Adrenal gland (tissue), 5 donors: ENCODE data around the gene ZNF236.

Experiments
- POLR2A ChIP-seq, 2 donors: fragments of 450-650 bp; IDR thresholded peaks; one replicate each; pipeline ENCODE4 v1.6.1; 2017; ENCODE audit warnings: antibody characterized with exemption in 2 of 2, mild to moderate bottlenecking in 2 of 2, moderate library complexity in 1 of 2
- TF ChIP-seq, protein P1 (sequence below), 6 experiments: fragments of 450-650 bp in 4 of 6; fragments of 200-600 bp in 2 of 6; sonication (generic) in 1 of 6; IDR thresholded peaks; 1 replicate in 5 of 6; 2 replicates in 1 of 6; pipeline versions ENCODE4 v1.5.1 to v1.8.0; 2016 to 2021; ENCODE audit warnings: antibody characterized with exemption in 6 of 6, mild to moderate bottlenecking in 2 of 6, moderate library complexity in 1 of 6
- donor health status: DM: no; HTN: no; CAD: no.

DNA sequence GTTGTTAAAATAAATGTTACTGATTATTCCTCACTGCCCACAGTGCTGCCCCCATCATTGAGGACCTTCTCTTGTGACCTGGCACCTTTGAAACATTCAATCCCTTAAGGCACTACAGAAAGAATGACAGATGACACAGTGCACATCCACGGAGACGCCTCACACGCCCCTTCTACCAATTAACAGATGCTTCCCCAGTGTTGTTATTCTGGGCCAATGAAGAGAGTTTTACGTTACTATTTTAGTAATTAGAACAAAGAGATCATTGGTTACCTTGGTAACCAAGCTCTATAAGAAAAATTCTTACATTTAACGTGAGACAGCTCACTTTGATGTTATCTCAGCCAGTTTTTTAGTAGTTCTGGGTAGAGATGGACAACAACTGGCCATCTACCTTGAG, 152.0 kb downstream of the ZNF236 start:
- TF ChIP-seq, protein P1, sequence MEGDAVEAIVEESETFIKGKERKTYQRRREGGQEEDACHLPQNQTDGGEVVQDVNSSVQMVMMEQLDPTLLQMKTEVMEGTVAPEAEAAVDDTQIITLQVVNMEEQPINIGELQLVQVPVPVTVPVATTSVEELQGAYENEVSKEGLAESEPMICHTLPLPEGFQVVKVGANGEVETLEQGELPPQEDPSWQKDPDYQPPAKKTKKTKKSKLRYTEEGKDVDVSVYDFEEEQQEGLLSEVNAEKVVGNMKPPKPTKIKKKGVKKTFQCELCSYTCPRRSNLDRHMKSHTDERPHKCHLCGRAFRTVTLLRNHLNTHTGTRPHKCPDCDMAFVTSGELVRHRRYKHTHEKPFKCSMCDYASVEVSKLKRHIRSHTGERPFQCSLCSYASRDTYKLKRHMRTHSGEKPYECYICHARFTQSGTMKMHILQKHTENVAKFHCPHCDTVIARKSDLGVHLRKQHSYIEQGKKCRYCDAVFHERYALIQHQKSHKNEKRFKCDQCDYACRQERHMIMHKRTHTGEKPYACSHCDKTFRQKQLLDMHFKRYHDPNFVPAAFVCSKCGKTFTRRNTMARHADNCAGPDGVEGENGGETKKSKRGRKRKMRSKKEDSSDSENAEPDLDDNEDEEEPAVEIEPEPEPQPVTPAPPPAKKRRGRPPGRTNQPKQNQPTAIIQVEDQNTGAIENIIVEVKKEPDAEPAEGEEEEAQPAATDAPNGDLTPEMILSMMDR (IDR thresholded peaks at IDR 0.05): no peak
- no peak for TF ChIP-seq POLR2A (IDR thresholded peaks at IDR 0.05)
